Measurements from ENCODE around the gene OR52E1. TPM values are rescaled to one million over a fixed set of nuclear protein-coding genes. Genes with fewer than 3 reads are reported as not detected.

The OR52E1 gene
- total RNA-seq, 1 donor from 2014 or later: not detected

GRCh38 chr11:5088556-5088955 lies 19.2 kb downstream of the OR52E1 start:
- peaks cover 3% of the 10 kb centered on the region for H3K4me1 Mint-ChIP-seq (ENCODE audit: unreplicated experiment)
- H3K9me3 Mint-ChIP-seq (ENCODE audit: unreplicated experiment): no peaks in the 10 kb centered on the region
- no peaks in the 10 kb centered on the region for H3K27me3 Mint-ChIP-seq (ENCODE audit: unreplicated experiment)
- H3K27ac Mint-ChIP-seq (ENCODE audit: unreplicated experiment): no peak overlapping the region
- no peak overlapping the region for H3K4me3 Mint-ChIP-seq (ENCODE audit: unreplicated experiment)
- no peaks in the 10 kb centered on the region for H3K36me3 Mint-ChIP-seq (ENCODE audit: low read depth, unreplicated experiment)
- TF ChIP-seq, protein P1, sequence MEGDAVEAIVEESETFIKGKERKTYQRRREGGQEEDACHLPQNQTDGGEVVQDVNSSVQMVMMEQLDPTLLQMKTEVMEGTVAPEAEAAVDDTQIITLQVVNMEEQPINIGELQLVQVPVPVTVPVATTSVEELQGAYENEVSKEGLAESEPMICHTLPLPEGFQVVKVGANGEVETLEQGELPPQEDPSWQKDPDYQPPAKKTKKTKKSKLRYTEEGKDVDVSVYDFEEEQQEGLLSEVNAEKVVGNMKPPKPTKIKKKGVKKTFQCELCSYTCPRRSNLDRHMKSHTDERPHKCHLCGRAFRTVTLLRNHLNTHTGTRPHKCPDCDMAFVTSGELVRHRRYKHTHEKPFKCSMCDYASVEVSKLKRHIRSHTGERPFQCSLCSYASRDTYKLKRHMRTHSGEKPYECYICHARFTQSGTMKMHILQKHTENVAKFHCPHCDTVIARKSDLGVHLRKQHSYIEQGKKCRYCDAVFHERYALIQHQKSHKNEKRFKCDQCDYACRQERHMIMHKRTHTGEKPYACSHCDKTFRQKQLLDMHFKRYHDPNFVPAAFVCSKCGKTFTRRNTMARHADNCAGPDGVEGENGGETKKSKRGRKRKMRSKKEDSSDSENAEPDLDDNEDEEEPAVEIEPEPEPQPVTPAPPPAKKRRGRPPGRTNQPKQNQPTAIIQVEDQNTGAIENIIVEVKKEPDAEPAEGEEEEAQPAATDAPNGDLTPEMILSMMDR (IDR thresholded peaks at IDR 0.05; ENCODE audit: unreplicated experiment): no peak
- no peak for DNase-seq (ENCODE audit: low spot score)

- Mint-ChIP-seq H3K27ac (ENCODE audit: unreplicated experiment) (no peak overlapping the region), H3K4me1 (ENCODE audit: unreplicated experiment) (peaks cover 3% of the 10 kb centered on the region), H3K27me3 (ENCODE audit: unreplicated experiment) (no peaks in the 10 kb centered on the region), H3K4me3 (ENCODE audit: unreplicated experiment) (no peak overlapping the region), H3K9me3 (ENCODE audit: unreplicated experiment) (no peaks in the 10 kb centered on the region), H3K36me3 (ENCODE audit: low read depth, unreplicated experiment) (no peaks in the 10 kb centered on the region)
- no peak for DNase-seq (ENCODE audit: low spot score)
- TF ChIP-seq, protein P1 (IDR thresholded peaks at IDR 0.05; ENCODE audit: unreplicated experiment): no peak
Observed at GRCh38 chr11:5090668-5091067, 21.3 kb downstream of the OR52E1 start.

GRCh38 chr11:5092821-5093585 lies 23.6 kb downstream of the OR52E1 start:
- Mint-ChIP-seq H3K36me3 (ENCODE audit: low read depth, unreplicated experiment) (no peaks in the 10 kb centered on the region), H3K27ac (ENCODE audit: unreplicated experiment) (no peak overlapping the region), H3K9me3 (ENCODE audit: unreplicated experiment) (no peaks in the 10 kb centered on the region), H3K4me3 (ENCODE audit: unreplicated experiment) (no peak overlapping the region), H3K27me3 (ENCODE audit: unreplicated experiment) (no peaks in the 10 kb centered on the region), H3K4me1 (ENCODE audit: unreplicated experiment) (no peaks in the 10 kb centered on the region)
- no peak for DNase-seq (ENCODE audit: low spot score)
- TF ChIP-seq, protein P1 (IDR thresholded peaks at IDR 0.05; ENCODE audit: unreplicated experiment): no peak

GRCh38 chr11:5096011-5096410 lies 26.6 kb downstream of the OR52E1 start:
- H3K4me1 Mint-ChIP-seq (ENCODE audit: unreplicated experiment): peaks cover 6% of the 10 kb centered on the region
- TF ChIP-seq, protein P1 (IDR thresholded peaks at IDR 0.05; ENCODE audit: unreplicated experiment): no peak
- DNase-seq (ENCODE audit: low spot score): no peak
- no peaks in the 10 kb centered on the region for H3K36me3 Mint-ChIP-seq (ENCODE audit: low read depth, unreplicated experiment)
- H3K9me3 Mint-ChIP-seq (ENCODE audit: unreplicated experiment): no peaks in the 10 kb centered on the region
- H3K27ac Mint-ChIP-seq (ENCODE audit: unreplicated experiment): no peak overlapping the region
- H3K4me3 Mint-ChIP-seq (ENCODE audit: unreplicated experiment): no peak overlapping the region
- H3K27me3 Mint-ChIP-seq (ENCODE audit: unreplicated experiment): no peaks in the 10 kb centered on the region

GRCh38 chr11:5102246-5102645 lies 32.9 kb downstream of the OR52E1 start:
- H3K27me3 Mint-ChIP-seq (ENCODE audit: unreplicated experiment): peaks cover under 1% of the 10 kb centered on the region
- no peaks in the 10 kb centered on the region for H3K9me3 Mint-ChIP-seq (ENCODE audit: unreplicated experiment)
- TF ChIP-seq, protein P1 (IDR thresholded peaks at IDR 0.05; ENCODE audit: unreplicated experiment): no peak
- no peak overlapping the region for H3K4me3 Mint-ChIP-seq (ENCODE audit: unreplicated experiment)
- no peak overlapping the region for H3K27ac Mint-ChIP-seq (ENCODE audit: unreplicated experiment)
- H3K4me1 Mint-ChIP-seq (ENCODE audit: unreplicated experiment): peaks cover 6% of the 10 kb centered on the region
- no peak for DNase-seq (ENCODE audit: low spot score)
- no peaks in the 10 kb centered on the region for H3K36me3 Mint-ChIP-seq (ENCODE audit: low read depth, unreplicated experiment)

All from endothelial cell (in vitro differentiated cells).